ENCODE results near the gene MYO7A.
A peak's percentile ranks its signal among the peaks of the same experiment; 100 is the strongest.

MYO7A gene

GRCh38 chr11:77112641-77113381 is 15.2 kb upstream of the MYO7A start:
- DNase-seq, result no peak

- peak; percentile 66 for DNase-seq
Measured at GRCh38 chr11:77113382-77114088, 14.5 kb upstream of the MYO7A start.

DNA sequence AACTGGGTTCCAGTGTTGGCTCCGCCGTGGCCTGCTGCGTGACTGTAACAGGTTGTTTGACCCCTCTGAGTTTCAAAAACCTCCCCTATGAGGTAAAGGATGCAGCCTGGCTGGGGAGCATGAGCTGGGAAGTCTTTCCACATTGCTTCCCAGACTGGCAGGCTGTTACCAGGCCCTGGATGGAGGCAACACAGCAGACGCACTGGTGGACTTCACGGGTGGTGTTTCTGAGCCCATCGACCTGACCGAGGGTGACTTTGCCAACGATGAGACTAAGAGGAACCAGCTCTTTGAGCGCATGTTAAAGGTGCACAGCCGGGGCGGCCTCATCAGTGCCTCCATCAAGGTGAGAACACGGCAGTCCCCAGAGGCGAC is 14.0 kb upstream of the MYO7A start:
- DNase-seq, result no peak

- DNase-seq, result no peak
Measured at GRCh38 chr11:77115181-77115611, 12.8 kb upstream of the MYO7A start.

DNA sequence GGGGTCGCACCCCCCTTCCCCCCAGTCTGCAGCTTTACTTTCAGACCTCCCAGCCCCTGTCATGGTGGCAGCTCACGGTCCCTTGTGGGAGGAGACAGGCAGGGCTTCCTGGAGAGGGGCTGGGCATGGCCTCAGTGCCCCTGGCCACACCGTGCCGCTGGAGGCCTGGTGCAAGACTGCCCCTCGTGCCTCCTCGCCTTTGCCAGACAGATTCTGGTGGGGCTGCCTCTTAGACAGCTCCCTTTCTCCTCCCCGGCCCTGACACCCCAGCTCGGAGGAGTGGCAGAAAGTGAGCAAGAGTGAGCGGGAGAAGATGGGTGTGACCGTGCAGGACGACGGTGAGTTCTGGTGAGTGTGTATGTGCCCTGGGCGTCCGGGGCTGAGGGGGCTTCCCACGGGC is 12.1 kb upstream of the MYO7A start:
- no peak for DNase-seq

GRCh38 chr11:77117492-77117891 is 10.6 kb upstream of the MYO7A start:
- peak; percentile 77 for DNase-seq

DNA sequence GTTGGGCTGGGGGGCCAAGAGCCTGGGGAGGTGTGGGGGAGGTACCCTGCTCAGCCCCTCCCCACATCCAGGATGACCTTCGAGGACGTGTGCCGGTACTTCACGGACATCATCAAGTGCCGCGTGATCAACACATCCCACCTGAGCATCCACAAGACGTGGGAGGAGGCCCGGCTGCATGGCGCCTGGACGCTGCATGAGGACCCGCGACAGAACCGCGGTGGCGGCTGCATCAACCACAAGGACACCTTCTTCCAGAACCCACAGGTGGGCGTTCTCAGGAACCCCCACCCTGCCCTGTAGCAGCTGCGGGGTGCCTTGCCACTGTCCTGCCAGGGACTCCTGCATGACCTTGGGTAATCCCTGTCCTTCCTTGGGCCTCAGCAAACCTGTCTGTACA is 10.0 kb upstream of the MYO7A start:
- DNase-seq, result no peak

DNA sequence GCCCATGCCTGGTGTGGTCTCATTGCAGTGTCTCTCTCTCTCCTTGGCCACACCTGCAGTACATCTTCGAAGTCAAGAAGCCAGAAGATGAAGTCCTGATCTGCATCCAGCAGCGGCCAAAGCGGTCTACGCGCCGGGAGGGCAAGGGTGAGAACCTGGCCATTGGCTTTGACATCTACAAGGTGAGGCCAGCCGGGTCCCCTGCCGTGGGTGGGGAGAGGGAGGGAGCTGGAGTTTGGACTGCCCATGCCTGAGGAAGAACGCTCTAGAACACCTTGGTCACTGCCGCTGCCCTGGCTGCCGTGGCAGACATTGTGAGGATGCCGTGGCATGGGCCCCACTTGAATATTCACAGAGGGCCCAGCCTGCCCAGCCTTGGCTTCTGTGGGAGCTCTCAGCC is 9.1 kb upstream of the MYO7A start:
- no peak for DNase-seq

GRCh38 chr11:77119531-77119936 is 8.5 kb upstream of the MYO7A start:
- no peak for DNase-seq

GRCh38 chr11:77120571-77120970 is 7.5 kb upstream of the MYO7A start:
- no peak for DNase-seq

GRCh38 chr11:77121096-77121640 is 6.9 kb upstream of the MYO7A start:
- DNase-seq, result no peak

DNA sequence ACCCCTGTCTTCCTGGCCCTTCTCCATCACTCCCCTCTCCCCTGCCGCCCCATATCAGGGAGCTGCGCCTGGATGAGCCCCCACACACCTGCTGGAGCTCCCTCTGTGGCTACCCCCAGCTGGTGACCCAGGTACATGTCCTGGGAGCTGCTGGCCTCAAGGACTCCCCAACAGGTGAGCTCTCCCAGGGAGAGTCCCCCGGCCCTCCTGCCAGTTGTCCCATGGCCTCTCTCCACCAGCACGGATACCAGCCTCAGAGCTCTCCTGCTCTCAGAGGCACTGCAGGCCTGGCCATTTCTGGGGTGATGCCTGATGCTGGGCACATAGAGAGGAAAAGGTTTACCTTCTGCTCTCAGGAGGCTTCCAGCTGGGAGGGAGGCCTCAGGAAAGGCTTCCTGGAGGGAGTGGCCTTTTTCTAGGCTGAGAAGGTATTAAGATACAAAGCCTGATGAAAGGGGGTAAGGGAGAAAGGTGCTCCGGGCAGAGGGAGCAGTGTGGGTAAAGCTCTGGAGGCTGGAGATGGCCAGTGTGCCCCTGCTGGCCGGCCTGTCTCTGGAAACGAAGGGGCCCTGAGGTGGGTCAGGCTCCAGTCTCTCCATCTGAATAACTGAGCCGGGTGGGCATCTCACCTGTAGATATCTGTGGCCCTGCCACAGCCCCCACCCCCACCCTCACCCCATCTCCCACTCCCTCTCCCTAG is 6.0 kb upstream of the MYO7A start:
- DNase-seq, result no peak

DNA sequence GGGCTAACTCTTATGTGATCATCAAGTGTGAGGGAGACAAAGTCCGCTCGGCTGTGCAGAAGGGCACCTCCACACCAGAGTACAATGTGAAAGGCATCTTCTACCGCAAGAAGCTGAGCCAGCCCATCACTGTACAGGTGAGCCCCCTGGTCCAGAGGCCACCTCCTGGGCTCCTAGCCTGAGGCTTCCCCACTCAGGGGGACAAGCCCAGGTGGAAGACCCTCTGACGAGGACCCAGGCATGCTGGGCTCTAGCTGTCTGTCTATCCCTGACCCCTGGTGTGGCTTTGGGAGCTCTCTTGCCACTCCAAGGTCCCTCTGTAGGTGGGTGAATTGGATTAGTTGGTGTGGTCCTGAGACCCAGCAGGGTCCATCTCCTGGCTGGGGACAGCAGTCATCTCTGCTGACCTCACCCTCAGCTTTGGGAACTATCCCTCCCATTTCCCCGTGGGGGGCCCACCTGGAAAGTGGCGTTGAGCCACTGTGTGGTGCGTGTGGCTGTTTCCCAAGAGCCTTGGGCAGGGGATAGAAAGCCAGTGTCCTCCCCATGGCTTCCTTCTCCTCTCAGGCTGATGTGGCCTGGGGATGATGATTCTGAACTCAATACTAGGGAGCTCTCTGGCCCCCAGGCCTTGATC is 5.4 kb upstream of the MYO7A start:
- no peak for DNase-seq

DNA sequence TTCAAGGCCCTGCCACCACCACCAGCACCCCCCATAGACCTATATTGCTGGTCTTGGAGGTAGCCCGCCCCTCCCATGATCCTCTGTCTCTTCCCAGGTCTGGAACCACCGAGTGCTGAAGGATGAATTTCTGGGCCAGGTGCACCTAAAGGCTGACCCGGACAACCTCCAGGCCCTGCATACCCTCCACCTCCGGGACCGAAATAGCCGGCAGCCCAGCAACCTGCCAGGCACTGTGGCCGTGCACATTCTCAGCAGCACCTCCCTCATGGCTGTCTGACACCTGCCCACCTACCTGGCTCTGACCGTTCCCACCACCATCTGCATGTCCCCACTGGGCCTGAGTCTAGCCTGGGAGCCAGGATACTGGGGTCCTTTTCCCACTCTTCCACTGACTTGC is 4.5 kb upstream of the MYO7A start:
- DNase-seq, result no peak

- DNase-seq, result no peak
Measured at GRCh38 chr11:77124041-77124440, 4.0 kb upstream of the MYO7A start.

GRCh38 chr11:77124488-77124887 is 3.6 kb upstream of the MYO7A start:
- no peak for DNase-seq

DNA sequence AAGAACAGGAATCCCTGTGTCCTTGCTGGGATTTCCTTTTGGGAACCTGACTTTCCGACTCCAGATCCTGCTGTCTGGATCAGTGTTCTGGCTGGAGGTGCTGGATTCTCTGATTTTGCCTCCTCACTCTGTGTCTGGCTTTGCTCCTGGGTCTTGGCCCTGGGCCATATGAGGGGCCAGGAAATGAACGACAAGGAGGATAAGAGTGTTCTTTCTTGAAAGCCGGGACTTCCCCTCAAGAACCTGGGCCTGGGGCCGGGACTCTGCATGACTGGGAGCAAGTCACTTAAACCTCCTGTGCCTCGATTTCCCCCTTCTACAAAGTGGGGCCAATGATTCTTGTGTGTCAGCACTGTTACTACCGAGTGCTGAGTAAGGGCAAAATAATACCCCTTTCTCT is 2.9 kb upstream of the MYO7A start:
- DNase-seq, result no peak

- no peak for DNase-seq
Measured at GRCh38 chr11:77125695-77126094, 2.4 kb upstream of the MYO7A start.

GRCh38 chr11:77126156-77126775 is 1.8 kb upstream of the MYO7A start:
- no peak for DNase-seq

DNA sequence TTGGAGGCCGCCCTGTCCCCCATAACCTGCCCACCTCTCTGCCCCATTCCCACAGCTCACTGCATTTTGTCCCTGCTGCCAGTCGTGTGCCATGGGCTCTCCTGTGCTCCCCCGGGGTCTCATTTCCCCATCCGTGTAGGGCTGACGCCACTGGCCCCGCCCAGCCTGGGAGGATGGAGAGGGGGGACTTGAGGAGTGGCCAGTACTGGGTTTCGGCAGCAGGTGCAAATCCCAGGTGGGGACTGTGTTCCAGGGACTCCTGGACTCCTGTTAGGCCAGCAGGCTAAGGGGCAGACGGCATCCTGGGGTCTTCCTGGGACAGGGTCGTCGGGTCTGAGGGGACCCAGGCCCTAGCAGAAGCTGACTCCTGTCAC is 1.2 kb upstream of the MYO7A start:
- peak; percentile 54 for DNase-seq

GRCh38 chr11:77127235-77127911 is 673 bp upstream of the MYO7A start:
- DNase-seq, result peak; percentile 67

Measured in COR-L47 (cell line).